HCT116 (cell line): ENCODE measurements around the gene CHST14. TPM values are rescaled to one million over a fixed set of nuclear protein-coding genes. Genes with fewer than 3 reads are reported as not detected.

Experiments used
- ATAC-seq: fragments of 200-7000 bp; cut with Tn5 transposase; 2 replicates; pipeline ENCODE4 v1.9.1; 2020; ENCODE audit warnings: mild to moderate bottlenecking, moderate library complexity
- BruUV-seq: library from RNA; stranded (reverse); fragments of 400-500 nt; replicated peaks from 2 replicates; lab custom pipeline; 2021; lab: Mats Ljungman, UMichigan
- CTCF ChIA-PET: fragments of 300-600 bp; sonication (Branson Sonifier 250); formaldehyde crosslinking; loops from one replicate; lab custom pipeline; 2021; ENCODE audit warnings: antibody characterized with exemption; lab: Charles Lee
- POLR2A ChIA-PET: fragments of 300-600, 350-600 bp; sonication (Branson Sonifier 250); formaldehyde crosslinking; loops from one replicate; lab custom pipeline; 2021; ENCODE audit warnings: antibody characterized with exemption; lab: Charles Lee
- RAD21 ChIA-PET, 2 experiments: fragments of 300-600 bp; sonication (Branson Sonifier 250); formaldehyde crosslinking; loops; one replicate each; lab custom pipeline; 2023; ENCODE audit warnings: low total read pairs in 2 of 2; ENCODE audit not compliant: uncharacterized antibody in 2 of 2, unreplicated experiment in 2 of 2, low non-redundant PET in 1 of 2; lab: Charles Lee
- DNase-seq: peaks from one replicate; pipeline ENCODE4 v3.0.0-alpha.2; 2010; ENCODE audit warnings: low read depth, low spot score
- H2AFZ ChIP-seq: fragments of 200-600 bp; shearing (Covaris generic), sonication (generic); 2 replicates; pipeline ENCODE4 v1.6.1; 2017; ENCODE audit warnings: low read depth, mixed run types, mixed read lengths, antibody characterized with exemption, low read length; ENCODE audit not compliant: poor library complexity, severe bottlenecking
- H3K27ac ChIP-seq: 2 replicates; pipeline ENCODE4 v1.5.1; 2012; ENCODE audit warnings: low read depth, low read length
- H3K27me3 ChIP-seq: fragments of 200-600 bp; sonication (generic); 2 replicates; pipeline ENCODE4 v1.6.1; 2016; ENCODE audit warnings: mixed run types, low read length, mixed read lengths; ENCODE audit not compliant: insufficient read depth
- H3K36me3 ChIP-seq, 2 experiments: fragments of 200-500 bp in 1 of 2; fragments of 200-600 bp in 1 of 2; sonication (Bioruptor generic) in 1 of 2; sonication (generic) in 1 of 2; 2 replicates each; pipeline versions ENCODE4 v1.5.1 to v1.6.1; 2014 to 2016; ENCODE audit warnings: low read length in 2 of 2, inconsistent platforms in 1 of 2, mixed read lengths in 1 of 2, mixed run types in 1 of 2; ENCODE audit not compliant: insufficient read depth in 2 of 2, control insufficient read depth in 1 of 2
- H3K4me1 ChIP-seq, 2 experiments: fragments of 200-600 bp in 1 of 2; sonication (generic) in 1 of 2; 2 replicates each; pipeline versions ENCODE4 v1.5.1 to v1.6.1; 2012 to 2017; ENCODE audit warnings: low read length in 2 of 2, inconsistent platforms in 1 of 2, mild to moderate bottlenecking in 1 of 2, mixed read lengths in 1 of 2, mixed run types in 1 of 2, moderate library complexity in 1 of 2; ENCODE audit not compliant: insufficient read depth in 2 of 2, control insufficient read depth in 1 of 2
- H3K4me2 ChIP-seq: fragments of 200-600 bp; sonication (generic); 2 replicates; pipeline ENCODE4 v1.6.1; 2017; ENCODE audit warnings: mixed run types, low read length, mixed read lengths
- H3K4me3 ChIP-seq, 2 experiments: fragments of 200-600 bp in 1 of 2; sonication (generic) in 1 of 2; replicated peaks in 1 of 2; 2 replicates each; pipeline ENCODE4 v1.5.1; 2011 to 2016; ENCODE audit warnings: low read length in 2 of 2, control low read depth in 1 of 2, low read depth in 1 of 2, mild to moderate bottlenecking in 1 of 2, mixed read lengths in 1 of 2, mixed run types in 1 of 2
- H3K79me2 ChIP-seq: fragments of 200-600 bp; sonication (generic); 2 replicates; pipeline ENCODE4 v1.6.1; 2017; ENCODE audit warnings: mild to moderate bottlenecking, mixed run types, low read length, moderate library complexity, mixed read lengths; ENCODE audit not compliant: insufficient read depth
- H3K9ac ChIP-seq: fragments of 200-600 bp; sonication (generic); 2 replicates; pipeline ENCODE4 v1.6.1; 2016; ENCODE audit warnings: low read length, mixed read lengths
- H3K9me2 ChIP-seq: fragments of 200-600 bp; sonication (generic), shearing (Covaris generic); 2 replicates; pipeline ENCODE4 v1.6.1; 2017; ENCODE audit warnings: mixed run types, mild to moderate bottlenecking, moderate library complexity; ENCODE audit not compliant: insufficient read depth
- H3K9me3 ChIP-seq, 2 experiments: fragments of 200-500 bp in 1 of 2; fragments of 200-600 bp in 1 of 2; sonication (Bioruptor generic) in 1 of 2; sonication (generic) in 1 of 2; 2 replicates each; pipeline ENCODE4 v1.6.1; 2014 to 2017; ENCODE audit warnings: low read length in 2 of 2, mixed read lengths in 2 of 2, inconsistent platforms in 1 of 2, low read depth in 1 of 2, mild to moderate bottlenecking in 1 of 2, mixed run types in 1 of 2, moderate library complexity in 1 of 2; ENCODE audit not compliant: control insufficient read depth in 1 of 2, insufficient read depth in 1 of 2
- H4K20me1 ChIP-seq: fragments of 200-600 bp; sonication (generic), shearing (Covaris generic); 2 replicates; pipeline ENCODE4 v1.6.1; 2017; ENCODE audit warnings: mixed run types, mild to moderate bottlenecking, moderate library complexity; ENCODE audit not compliant: insufficient read depth
- ELF1 ChIP-seq: IDR thresholded peaks from 2 replicates; pipeline ENCODE4 v1.6.1; 2012; ENCODE audit warnings: low read depth, borderline replicate concordance
- EZH2 ChIP-seq: fragments of 200-600 bp; sonication (generic); IDR thresholded peaks from 2 replicates; pipeline ENCODE4 v1.6.1; 2017; ENCODE audit warnings: antibody characterized with exemption, mixed run types
- FOSL1 ChIP-seq: IDR thresholded peaks from 2 replicates; pipeline ENCODE4 v1.6.1; 2012; ENCODE audit warnings: low read depth
- JUND ChIP-seq: IDR thresholded peaks from 2 replicates; pipeline ENCODE4 v1.6.1; 2012
- POLR2A ChIP-seq: IDR thresholded peaks from 2 replicates; pipeline ENCODE4 v1.7.0; 2011; ENCODE audit warnings: borderline replicate concordance; ENCODE audit not compliant: insufficient read depth, insufficient read length; ENCODE audit errors: extremely low read depth
- POLR2AphosphoS5 ChIP-seq: IDR thresholded peaks from 2 replicates; pipeline ENCODE4 v1.6.1; 2011; ENCODE audit warnings: mild to moderate bottlenecking, low read depth, low read length, moderate library complexity
- SIN3A ChIP-seq: IDR thresholded peaks from 2 replicates; pipeline ENCODE4 v1.6.1; 2012; ENCODE audit warnings: low read depth
- TCF7L2 ChIP-seq: IDR thresholded peaks from 2 replicates; pipeline ENCODE4 v1.7.0; 2011; ENCODE audit warnings: borderline replicate concordance, inconsistent platforms; ENCODE audit not compliant: insufficient read depth, insufficient read length; ENCODE audit errors: extremely low read depth
- ZFX ChIP-seq: fragments of 450-650 bp; IDR thresholded peaks from 2 replicates; pipeline ENCODE4 v1.6.1; 2017
- ZNF274 ChIP-seq: fragments of 200-500 bp; sonication (Bioruptor generic); IDR thresholded peaks from 2 replicates; pipeline ENCODE4 v1.6.1; 2014; ENCODE audit warnings: mild to moderate bottlenecking, low read depth, low read length, inconsistent platforms
- intact Hi-C: fragments of 100-400 bp; cut with micrococcal nuclease; formaldehyde crosslinking; loops from 2 replicates; pipeline ENCODE4 v1.10.0; 2022
- total RNA-seq: library from RNA; stranded (reverse); gene quantifications from one replicate; pipeline ENCODE4 v1.2.1, GENCODE V29; 2021; ENCODE audit not compliant: unreplicated experiment
- TF ChIP-seq, protein P1 (sequence below): IDR thresholded peaks from 2 replicates; pipeline ENCODE4 v1.6.1; 2012; ENCODE audit warnings: low read depth

Gene CHST14
- total RNA-seq, 1 experiment from 2014 or later: 12.7 TPM

DNA sequence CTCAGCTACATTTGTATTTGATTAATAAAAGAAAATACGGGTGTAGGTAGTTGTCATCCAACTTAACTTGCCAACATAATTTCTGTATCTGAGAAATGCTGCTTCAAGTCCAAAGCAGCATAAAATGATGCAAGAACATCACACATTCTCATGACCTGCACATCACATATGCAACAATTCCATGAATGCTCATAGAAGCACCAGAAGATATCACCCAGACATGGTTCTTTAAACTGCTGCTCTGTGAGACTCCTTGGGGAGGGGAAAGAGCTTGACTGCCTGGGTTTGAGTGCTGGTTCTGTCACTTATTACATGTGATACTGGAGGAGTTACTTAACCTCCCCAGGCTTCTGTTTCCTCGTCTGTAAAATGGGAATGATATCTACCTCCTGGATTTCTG lies 39.4 kb downstream of the CHST14 start:
- Histone ChIP-seq H3K79me2 (no peaks in the 10 kb centered on the region), H3K27me3 (no peaks in the 10 kb centered on the region), H3K27ac (no peak overlapping the region), H4K20me1 (no peaks in the 10 kb centered on the region), H3K9ac (no peak overlapping the region), H3K4me2 (no peak overlapping the region), H3K36me3 (no peaks in the 10 kb centered on the region), H3K4me1 (peaks cover 12 to 30% of the 10 kb centered on the region in 2 experiments), H3K4me3 (no peak overlapping the region)
- no peak for DNase-seq
- ChIA-PET RAD21 (no interaction called here), POLR2A (no interaction called here), CTCF (interaction anchor here (1.1 kb wide), 1 partner anchor 9 kb away, joined by 3 read pairs; no protein-coding TSS in a partner anchor)
- intact Hi-C loops: no loop called here
- TF ChIP-seq, protein P1, sequence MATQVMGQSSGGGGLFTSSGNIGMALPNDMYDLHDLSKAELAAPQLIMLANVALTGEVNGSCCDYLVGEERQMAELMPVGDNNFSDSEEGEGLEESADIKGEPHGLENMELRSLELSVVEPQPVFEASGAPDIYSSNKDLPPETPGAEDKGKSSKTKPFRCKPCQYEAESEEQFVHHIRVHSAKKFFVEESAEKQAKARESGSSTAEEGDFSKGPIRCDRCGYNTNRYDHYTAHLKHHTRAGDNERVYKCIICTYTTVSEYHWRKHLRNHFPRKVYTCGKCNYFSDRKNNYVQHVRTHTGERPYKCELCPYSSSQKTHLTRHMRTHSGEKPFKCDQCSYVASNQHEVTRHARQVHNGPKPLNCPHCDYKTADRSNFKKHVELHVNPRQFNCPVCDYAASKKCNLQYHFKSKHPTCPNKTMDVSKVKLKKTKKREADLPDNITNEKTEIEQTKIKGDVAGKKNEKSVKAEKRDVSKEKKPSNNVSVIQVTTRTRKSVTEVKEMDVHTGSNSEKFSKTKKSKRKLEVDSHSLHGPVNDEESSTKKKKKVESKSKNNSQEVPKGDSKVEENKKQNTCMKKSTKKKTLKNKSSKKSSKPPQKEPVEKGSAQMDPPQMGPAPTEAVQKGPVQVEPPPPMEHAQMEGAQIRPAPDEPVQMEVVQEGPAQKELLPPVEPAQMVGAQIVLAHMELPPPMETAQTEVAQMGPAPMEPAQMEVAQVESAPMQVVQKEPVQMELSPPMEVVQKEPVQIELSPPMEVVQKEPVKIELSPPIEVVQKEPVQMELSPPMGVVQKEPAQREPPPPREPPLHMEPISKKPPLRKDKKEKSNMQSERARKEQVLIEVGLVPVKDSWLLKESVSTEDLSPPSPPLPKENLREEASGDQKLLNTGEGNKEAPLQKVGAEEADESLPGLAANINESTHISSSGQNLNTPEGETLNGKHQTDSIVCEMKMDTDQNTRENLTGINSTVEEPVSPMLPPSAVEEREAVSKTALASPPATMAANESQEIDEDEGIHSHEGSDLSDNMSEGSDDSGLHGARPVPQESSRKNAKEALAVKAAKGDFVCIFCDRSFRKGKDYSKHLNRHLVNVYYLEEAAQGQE: no peak
- no peak for TF ChIP-seq ZFX
- TF ChIP-seq ELF1: no peak
- no peak for TF ChIP-seq FOSL1
- no peak for TF ChIP-seq POLR2A
- no peak for TF ChIP-seq JUND
- no peak for TF ChIP-seq SIN3A
- no peak for TF ChIP-seq POLR2AphosphoS5
- TF ChIP-seq TCF7L2: no peak
- no peak for TF ChIP-seq ZNF274
- TF ChIP-seq EZH2: no peak
- TF ChIP-seq, all 23 proteins: peak for 0
- BruUV-seq: no TSS peak
- no peak for ATAC-seq
- Histone ChIP-seq H3K9me3 (no peaks in the 10 kb centered on the region), H2AFZ (no peak overlapping the region), H3K9me2 (no peaks in the 10 kb centered on the region)
